ENCODE results near the gene MEIKIN. TPM values are rescaled to one million over a fixed set of nuclear protein-coding genes. Genes with fewer than 3 reads are reported as not detected.
A peak's percentile ranks its signal among the peaks of the same experiment; 100 is the strongest.

Gene MEIKIN, protein sequence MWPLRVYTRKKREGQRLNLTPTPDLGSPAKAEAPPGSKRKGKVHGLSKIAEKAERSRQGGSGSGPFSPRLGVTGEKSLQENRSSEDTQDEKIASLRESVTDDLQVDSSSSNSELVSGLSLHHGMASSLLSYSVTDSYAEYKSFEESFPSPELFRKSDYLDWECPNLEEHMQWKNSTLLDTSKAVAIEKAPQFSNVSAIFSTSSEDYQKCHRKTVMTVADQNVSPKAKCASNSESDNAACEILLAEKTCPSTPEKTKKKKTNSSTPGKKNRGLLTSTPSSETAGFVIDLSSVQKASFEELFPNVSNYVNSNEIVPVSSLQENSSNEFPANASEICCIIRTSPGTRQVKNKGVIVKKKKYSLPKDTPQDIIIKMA
- under 1 TPM in 2 of 12 donors, not detected in 10; 0.50 to 0.65 TPM for polyA plus RNA-seq (ENCODE audit: insufficient read length in 12 of 12)
- long read RNA-seq, donor 1, result 0 reads
- long read RNA-seq, donor 2, result 0 reads
- long read RNA-seq, donor 3, result 0 reads
- long read RNA-seq, donor 4, result 0 reads
- long read RNA-seq, donor 5, result 0 reads
- long read RNA-seq, donor 6, result 0 reads
- long read RNA-seq, donor 7, result 0 reads
- long read RNA-seq, donor 8, result 0 reads
- long read RNA-seq, donor 9, result 0 reads
- long read RNA-seq, donor 10, result 0 reads
- long read RNA-seq, donor 11, result 0 reads

DNA sequence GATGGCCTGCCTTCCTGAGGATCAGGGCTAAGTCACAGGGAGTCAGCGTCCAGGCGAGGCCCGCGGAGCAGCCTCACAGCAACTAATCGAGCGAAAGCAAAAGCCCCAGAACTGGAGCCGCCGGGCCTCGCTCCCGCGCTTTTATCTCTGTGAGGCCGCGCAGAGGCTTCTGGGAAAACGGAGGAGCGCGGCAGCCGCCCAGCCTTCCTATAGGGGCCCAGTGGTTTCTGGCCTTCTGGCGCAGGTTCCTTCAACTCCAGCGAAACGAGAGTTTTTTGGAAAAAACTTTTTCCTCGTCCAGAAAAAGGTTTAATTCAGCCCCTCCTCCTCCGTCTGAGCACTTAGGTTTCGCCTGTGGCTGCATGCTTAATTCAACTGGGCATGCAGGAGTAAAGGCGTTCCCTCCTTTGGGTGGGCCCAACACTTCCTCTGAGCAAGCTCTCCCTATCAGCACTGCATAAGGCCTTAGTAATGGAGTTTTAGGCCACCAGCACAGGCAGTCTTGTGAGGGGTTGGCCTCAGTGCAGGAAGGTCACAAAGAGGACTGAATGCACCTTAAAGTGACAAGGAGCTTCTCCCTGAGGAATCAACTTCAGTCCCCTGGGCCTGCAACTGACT is at the start of gene MEIKIN:
Gene MEIKIN, minus strand, starts transcription at position 113 of the 618 bp plus-strand sequence. CDS start 158 bp downstream, outside the sequence.
- no peak for DNase-seq

DNA sequence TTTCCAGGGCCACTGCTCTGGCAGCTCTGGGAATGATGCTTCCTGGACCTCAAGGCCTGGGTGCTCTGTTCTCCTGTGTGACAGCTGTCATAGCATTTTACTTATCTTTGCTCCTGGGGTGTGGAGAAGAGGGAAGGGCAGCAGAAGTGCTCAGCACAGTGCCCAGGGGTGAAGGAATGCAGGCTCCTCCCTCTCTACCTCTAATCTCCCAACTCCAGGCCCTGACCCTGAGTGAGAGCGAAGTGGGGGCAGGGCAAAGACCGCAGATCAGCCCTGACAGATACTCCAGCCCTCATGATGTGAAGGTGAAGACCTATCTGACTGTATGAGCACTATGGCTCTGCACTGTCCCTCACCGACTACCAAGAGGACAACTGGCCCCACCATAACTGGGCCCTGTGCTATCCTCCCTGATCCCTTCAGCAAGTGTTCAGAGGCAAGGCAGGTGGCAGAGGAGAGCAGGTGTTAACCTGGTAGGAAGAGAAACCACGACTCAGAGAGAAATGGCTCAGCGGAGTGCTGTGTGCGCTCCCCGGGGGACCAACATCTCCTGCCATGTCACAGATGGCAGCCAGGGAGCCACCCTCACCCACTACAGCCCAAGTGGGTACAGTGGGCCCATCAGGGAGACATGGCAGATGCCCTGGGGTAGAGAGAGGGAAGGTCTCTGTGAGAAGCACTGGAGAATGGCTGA is 49.2 kb upstream of the MEIKIN start:
- DNase-seq, result no peak

DNA sequence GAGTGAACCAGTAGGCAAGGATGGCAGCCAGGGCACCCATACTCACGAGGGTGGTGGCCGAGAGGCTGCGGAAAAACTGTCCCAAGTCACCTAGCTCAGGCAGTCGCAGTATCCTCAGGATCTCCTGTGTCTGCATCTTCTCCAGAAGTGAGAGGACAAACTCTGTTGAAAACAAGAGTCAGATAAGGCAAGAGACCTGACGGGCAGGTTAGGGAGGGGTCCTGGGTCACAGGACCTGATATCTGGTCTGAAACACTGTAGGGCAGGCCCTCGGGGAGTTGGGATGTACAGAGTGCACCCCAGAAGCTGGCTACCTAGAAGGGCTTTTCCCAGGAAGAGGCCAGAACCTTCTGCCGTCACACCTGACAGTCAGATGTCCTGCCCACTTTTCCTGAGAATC is 48.6 kb upstream of the MEIKIN start:
- DNase-seq, result no peak

DNA sequence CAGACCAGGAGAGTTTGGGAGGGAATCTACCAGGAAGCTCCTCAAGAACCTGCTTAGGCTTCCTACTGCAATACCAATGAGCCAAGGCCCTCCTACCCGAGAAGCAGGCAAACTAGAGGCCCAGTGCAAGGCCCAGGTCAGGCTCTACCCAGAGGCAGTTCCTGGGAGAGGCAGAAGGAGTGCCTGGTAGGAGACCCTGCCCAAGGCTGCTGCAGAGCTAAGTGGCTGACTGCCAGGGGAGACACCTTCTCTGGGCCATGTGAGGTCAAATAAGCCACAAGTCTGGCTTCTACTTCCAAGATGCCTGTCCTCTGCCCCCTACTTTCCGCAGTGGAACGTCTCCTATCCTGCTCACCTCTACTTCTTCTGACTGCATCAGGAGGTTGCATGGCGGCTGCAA is 48.2 kb upstream of the MEIKIN start:
- DNase-seq, result no peak

DNA sequence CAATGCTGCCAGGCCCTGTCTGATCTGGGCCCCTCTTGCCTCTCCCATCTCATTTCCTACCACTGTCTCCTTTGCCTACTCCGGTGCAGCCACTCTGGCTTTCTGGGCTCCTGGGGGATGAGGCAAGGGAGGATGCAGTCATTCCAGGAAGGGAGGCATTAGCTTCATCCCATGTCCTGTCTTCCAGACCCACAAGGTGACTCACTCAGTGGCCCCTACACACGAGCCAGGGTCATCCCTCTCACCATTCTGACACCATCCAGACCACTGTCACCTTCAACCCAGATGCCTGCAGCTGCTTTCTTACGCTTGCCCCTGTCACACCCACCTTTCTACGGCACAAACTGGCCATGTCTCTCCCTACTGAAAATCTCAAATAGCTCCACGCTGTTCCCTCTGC is 46.9 kb upstream of the MEIKIN start:
- DNase-seq, result no peak

DNA sequence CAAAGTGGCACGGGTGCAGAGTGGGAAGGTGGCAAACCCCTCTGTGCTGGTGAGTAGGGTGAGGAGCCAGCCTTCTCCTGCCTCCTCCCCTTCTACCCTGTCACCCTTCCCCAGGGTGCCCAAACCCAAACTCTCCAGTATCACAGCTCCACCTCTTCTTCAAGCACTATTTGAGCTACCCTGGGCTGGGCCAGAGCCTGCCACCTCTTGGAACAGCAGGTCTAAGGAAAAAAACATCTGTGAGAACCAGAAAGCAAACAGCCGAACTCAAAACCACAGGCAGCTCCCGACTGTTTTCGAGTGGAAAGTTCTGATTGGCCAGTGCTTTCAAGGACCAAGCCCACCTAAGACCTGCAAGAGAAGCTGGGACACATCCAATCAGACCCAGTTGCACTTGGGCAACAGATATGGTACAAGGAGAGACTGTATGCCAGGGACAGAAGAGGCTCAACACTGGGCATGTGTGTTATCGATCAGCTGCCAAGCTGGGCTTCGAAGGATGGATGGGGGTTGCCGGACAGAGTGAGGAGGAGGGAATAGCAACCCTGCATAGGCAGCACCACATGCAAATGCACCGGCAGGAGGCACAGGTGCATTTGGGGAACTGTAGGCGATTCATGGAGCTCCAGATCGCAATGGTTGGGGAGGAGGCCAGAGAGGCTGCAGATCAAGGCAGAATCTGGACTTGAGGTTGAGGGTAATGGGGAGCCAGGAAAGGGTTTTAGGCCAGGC is 46.3 kb upstream of the MEIKIN start:
- DNase-seq, result no peak

DNA sequence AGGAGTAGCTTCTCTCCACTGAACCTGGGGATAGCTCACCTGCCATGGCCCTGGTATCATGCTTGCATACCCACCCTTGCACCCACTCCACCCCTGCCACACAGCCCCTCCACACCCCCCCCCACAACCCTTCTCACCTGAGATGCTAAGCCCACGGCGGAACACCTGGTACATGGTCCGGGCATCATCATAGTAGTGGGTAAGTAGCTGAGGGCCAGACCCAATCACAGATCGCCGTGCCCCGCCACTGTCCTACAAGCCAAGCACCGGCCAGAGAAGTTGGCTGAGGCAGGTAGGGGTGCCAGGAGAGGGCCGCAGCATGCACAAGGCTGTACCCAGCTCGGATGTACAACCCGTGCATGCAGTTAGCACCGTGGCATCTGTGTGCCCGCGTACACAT is 45.3 kb upstream of the MEIKIN start:
- DNase-seq, result no peak

DNA sequence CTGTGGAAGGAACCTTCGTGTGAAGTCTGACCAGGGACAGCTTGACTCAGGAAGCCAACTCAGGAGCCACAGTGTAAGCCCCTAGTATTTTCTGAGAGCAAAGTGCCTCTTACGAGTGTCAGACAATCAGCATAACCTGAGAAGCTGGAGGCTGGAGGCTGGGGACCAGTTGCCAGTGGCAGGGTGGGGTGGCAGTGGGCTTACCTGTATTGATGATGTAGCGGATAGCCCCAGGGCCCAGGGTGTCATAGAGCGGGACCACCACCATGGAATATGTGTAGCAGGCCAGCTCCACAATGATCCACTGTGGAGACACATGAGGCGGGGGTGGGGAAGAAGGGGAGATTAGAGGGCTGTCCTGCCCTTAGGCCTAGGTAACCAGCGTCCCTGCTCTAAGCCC is 43.1 kb upstream of the MEIKIN start:
- no peak for DNase-seq

DNA sequence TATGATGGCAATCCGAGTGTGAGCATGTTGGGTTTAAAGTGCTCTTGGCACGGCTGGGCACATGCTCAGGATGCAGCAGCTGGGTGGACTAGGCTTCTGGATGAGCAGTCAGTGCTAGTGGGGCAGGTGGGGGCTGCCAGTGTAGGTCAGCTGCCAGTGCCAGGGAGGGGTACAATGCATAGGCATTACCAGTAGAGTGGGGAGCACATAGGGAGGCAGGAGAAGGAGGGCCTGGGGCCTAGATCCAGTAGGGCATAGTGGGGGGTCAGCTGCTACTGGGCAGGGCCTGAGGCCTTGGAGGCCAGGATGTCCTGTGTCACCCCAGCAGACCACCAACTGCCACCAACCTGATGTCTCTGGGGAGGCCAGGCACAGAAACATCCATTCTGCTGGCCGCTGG is 41.8 kb upstream of the MEIKIN start:
- no peak for DNase-seq

DNA sequence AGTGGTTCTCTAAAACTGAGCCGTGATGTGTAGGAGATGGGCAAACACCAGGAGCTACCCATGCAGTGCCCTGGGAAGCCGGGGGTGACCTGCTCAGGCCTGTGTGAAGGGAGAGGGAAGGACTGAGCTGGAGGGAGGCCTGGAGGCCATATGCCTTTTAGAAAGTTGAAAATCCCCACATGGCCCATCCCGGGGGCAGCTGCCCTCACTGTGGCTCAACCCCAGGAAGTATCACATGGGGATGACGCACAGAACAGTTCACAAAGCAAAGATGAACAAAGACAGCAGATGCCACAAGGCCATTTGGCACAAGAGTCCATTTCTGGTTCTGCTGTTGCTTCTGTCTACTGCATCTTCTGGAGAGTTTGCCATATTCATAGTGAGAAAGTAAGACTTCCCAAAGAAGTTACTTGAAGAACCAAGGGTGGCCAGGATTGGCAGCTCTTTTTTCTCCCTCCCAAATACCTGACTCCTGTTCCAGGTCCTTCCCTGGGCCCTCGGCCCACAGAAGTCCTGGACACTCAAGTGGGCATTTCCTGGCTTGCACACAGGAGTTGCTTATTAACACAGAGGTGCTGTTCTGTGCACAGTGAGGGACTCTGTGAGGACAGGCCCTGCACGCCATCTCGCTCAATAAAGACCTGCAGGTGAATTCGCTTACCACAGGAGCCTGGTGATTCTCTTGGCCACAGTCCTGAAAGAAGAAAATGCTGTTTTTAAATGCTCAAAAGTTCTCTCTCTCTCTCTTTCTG is 40.9 kb upstream of the MEIKIN start:
- DNase-seq, result no peak

DNA sequence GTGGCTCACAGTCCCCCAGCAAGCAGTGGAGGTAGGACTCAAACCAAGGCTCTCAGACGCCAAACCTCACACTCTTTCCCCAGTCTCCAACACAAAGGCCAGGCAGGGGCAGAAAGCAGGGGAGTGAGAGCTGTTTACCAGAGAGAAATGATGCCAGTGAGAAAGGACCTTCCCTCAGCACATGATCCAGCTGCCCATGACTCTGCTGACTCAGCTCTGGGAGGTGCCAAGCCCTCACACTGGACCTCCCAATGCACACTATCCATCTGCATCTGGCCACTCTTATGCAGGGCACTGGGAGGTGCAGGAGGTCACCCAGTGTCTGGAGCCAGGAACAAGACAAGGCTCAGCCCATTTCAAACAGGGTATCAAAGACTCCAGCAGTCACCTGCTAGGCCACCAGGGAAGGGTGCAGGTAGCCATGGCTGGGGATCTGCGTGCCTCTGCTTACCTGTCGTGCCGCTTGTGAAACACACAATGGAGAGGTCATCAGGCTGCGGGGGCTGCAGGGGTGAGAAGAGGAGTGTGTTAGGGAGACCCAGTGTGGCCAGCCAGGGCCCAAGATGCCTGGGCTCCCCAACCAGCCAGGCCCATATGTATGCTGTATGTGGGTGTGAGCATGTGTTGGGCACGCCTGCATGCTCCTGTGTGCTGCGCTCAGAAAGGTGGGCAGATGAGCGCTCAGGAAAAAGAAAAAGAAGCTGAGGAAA is 39.6 kb upstream of the MEIKIN start:
- no peak for DNase-seq

DNA sequence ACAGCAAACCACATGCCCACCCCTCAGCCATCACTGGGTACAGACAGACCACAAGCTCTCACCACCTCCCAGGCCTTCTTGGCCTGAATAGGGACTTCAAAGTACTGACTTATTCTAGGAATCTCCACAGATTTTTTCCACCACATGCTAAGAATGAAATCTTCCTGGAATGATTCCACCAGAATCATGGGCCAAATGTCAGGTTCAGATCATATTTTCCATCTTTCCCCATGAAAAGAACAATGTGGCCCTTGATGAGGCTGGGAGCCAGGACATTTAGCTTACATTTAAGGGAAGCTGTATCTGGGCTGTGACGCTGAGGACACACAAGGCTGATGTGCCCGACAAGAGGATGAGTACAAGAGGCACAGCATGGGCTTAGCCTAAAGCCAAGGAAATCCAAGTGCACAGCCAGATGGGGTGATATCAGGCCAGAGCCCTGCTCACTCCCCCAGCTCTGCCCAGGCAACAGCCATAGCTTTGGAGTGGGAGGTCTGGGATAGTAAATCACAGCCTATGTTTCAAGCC is 37.8 kb upstream of the MEIKIN start:
- DNase-seq, result peak; percentile 15

DNA sequence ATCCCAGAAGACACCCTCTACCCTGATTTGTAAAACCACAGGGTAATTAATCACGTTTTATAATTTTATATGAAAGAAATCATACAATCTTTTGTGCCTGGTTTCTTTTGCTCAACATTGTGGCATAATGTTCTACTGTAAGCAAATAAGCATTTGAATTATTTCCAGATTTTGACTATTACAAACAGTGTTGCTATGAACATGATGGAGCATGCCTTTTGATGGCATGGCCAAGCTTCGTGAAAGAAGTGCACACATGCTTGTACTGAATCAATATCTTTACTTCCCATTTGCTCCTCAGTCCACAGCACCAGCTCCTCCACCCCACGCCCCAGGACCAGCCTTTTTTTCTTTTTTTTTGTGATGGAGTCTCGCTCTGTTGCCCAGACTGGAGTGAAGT is 36.1 kb upstream of the MEIKIN start:
- no peak for DNase-seq

DNA sequence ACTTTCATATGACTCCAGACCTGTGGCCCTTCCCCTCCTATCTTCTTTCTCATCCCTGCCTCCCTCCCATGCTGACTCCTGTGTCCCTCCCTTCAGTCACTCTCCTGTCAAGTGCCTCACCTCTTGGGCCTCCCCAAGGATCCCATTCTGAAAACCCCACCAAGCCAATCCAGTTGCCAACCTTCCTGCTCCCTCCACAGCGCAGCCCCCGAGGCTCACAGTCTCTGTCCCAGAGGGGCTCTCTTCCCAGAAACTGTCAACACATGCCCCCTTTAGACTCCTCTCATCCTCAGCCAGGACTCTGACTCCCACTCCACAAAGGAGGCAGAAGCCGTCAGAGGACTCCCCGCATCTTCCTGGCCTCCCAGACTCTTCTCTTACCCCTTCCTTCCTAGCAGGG is 35.2 kb upstream of the MEIKIN start:
- DNase-seq, result no peak

DNA sequence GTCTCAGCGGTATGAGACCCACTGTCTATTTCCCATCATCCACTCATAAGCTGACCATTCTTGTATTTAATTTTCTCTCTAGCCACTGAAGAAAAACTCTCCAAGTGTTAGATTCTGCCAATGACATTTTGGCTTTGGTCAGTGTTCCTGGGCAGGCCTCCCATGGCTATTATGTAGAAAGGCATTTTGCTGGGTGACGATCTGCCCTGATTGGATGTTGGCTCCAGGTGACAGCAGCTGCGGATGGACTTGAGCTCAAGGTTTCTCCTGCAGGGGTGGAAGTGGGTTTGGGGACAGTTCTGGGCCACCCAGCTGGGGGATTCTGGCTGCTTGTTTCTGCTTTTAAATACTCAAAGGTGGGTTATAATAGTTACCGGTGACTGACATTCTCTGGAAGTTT is 34.4 kb upstream of the MEIKIN start:
- no peak for DNase-seq

DNA sequence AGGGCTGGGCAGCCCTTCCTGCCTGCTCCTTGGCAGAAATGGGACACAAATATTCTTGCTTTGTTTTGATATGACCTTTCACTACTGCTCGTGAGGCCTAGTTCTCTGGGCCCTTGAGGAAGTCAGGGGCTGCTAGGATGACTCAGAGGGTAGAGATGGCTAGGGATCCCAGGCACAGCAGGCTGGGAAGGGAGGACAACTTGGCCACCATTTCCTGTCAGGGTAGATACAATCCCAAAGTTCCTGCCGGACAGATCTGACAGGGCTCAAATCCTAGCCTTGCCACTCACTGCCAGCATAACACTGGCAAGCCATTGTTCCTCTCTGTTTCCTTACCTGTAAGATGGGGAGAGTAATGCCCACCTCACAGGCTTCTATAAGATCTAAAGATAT is 31.7 kb upstream of the MEIKIN start:
- DNase-seq, result no peak

DNA sequence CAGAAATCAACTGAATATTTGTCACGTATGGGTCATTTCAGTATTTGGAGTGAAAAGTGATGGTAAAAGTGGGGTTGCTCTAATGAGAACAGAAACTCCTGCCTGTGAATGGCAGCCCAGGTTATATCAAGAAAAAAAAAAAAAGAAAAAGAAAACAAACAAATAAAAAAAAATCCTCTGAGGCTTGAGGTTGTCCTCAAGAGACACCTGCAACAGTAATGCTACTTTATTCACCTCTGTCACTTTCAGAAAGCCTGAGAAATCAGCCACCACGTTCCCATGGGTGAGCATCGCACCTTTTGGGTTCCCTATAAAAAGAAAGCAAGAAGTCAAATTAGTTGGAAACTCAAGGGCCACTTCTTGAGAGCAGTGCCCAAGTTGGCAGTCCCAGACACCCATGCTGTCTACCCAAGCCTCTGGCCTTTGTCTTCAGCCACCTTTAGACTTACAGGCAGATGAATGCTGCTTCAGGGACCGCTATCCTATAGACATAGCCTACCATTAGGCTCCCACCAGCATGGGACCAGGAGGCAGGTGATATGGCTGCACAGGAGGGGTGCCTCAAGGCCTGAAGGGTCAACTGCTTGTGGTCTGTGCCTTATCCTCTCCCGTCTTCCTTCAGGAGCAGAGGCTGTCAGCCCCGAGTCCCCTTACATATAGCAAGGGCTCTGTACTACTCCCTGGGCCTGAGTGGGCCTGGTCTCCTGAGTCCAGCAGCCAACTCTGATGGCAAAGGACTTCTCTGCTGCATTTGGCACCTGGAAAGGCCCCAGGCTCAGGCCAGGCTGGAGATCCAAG is 31.1 kb upstream of the MEIKIN start:
- no peak for DNase-seq

DNA sequence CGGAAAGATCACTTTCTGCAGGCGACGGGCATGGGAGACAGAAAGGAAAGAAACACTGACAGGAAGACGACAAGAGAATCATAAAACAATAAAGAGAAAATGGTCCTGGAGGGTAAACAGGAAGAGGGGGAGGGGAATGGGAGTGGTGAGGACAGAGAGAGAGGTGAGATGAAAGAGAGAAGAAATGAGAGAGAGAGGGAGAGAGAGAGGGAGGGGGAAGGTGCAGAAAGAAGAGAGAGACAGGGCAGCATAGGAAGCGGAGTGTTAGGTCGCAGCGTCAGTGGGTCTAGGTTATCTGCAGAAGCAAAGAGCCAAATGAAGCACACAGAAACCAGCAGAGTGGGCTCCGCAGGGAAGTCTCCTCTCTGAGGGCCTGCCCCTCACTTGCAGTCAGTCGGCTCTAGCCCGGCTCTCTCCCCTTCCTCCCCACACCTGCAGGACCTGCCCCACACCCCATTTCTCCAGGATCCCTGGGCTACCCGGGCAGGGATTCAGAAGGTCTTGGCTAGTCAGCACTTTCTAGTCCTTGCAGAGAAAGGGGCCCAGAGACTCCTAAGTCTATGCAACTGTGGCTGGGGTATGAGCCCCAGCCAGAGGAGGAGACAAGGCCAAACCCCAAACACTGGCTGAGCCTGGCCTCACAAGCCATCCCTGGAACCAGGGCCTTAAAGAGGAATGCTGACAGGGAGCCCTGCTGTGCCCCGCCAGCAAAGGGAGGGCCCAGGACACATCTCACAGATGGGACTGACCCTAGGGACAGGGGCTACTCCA is 29.7 kb upstream of the MEIKIN start:
- no peak for DNase-seq

DNA sequence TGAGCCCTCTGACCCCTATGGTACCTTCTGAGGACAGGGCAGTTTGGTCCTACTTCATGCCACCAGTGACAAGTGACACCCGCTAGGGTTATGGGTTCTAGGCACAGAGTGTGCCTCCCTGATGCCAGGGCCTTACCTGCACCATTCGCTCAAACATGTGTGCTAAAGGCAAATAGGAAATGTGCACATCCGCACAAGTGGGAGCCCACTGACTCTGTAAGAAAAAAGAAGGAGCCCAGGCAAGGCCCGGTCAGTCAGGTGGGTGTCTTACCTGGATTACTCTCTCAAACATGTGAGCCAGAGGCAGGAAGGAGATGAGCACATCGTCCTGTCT is 29.1 kb upstream of the MEIKIN start:
- no peak for DNase-seq

All from muscle of arm (tissue), 14 donors.